ENCODE data around the gene SLC2A9.
A peak's percentile ranks its signal among the peaks of the same experiment; 100 is the strongest.

The SLC2A9 gene

DNA sequence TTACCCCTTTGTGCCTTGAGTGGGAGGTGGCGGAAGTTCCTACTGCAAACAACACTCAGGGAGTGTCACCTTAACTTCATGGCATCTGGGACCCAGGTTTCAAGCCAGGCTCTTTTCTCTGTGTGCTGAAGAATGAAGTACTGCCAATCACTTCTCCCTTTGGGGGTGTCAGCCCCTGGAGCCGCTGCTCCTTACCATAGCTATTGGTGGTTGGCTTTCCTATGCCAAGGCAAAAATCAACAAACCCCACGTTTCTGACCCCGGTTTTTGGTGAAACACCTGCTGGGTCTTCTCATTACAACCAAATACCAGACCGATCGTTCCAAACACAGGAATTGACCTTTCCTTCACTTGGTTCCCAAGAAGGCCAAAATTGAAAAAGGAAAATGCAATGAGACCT is 19.7 kb upstream of the SLC2A9 start:
- DNase-seq = no peak

DNA sequence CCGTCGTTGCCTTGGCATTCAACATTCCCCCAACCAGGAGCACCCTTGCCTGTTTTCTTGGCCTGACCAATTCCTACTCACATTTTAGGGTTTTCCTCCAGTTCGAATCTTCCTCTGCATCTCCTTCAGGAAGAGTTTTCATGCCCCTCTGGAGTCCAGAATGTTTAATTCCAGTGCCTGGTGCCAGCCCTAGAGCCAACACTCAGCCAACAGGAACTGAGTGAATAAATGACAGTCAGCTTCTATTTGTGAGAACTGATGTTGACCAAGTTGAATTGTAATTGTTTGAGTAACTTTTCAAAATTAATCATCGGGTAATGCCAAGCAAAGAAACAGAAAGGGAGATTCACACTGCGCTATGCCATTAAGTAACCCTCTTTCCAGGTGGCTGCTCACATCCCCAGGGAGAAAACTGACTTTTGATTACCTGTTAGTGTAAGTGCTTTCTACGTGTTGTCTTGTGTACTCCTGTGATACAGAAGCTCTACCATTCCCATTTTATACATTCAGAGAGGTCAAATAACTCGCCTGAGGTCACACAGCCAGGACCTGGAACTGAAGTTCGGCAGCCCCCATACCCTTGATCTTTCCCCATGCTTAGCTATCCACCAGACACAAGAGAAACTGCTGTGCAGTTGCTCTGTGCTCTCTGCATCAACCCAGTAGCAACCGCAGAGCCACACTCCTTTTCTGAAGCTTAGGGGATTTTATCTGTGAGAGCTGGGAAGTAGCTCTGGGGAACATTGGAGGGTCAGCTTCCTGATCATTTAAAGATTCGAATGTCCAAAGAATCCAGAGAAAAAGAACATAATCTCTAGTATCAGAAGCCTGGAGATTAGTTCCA is 19.0 kb upstream of the SLC2A9 start:
- no peak for DNase-seq

DNA sequence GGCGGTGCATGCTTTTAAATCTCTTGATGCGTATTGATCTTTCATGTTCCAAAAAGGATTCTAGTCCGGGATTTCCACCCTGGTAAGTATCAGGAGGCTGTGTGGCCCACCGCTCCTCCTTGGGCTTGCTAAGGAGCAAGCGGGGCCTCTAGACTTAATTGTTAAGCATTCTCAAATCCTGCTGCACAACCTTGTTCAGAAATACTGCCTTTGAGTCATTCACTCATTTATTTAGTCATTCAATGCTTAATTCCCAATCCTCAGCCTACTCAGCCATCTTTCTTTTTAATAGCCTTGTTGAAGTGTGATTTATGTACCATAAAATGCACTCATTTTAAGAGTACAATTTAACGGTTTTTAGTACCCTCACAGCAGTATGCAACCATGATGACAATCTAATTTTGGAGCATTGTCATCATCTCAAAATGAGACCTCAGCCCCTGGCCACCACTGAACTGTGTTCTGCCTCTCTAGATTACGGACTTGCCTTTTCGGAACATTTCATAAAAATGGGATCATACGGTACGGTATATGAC is 15.6 kb upstream of the SLC2A9 start:
- no peak for DNase-seq

DNA sequence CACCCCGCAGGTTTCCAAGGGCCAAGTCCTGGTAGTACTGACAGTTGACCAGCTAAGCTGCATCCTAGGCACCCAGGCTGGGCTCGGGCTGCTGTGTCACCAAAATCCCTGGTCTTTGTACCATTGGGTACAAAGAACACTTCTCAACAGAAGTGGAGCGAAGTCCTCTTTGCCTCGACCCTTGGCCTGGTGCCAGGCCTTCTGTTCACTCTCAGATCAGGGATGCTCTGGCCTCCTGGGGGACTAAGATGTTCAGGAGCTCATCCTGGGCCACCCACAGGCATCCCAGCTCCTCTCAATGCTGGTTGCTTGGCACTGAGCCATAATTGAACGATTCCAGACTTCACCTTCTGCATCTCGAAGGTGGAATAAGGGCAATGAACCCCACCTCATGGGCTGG is 13.8 kb upstream of the SLC2A9 start:
- no peak for DNase-seq

DNA sequence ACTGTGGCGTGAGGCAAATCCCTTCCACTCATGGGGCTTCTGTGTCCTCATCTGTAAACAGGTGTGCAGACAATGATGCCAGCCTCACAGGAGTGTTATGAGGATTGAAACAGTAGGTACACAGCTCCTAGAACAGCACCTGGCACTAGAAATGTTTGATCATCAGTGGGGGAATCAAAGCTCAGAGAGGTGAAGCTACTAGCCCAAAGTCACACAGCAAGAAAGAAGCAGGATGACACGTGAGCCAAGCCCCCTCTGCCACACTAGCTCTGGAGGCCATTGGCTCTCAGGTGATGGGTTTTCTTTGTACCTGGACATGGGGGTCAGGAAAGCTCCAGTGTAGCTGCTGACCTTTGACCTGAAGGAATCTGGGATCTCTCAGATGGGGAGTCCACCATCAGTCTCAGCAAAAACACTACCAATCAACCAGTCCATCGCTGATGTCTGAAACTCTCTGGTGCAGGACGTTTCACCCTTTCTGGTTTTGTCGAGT is 13.4 kb upstream of the SLC2A9 start:
- DNase-seq = no peak

DNA sequence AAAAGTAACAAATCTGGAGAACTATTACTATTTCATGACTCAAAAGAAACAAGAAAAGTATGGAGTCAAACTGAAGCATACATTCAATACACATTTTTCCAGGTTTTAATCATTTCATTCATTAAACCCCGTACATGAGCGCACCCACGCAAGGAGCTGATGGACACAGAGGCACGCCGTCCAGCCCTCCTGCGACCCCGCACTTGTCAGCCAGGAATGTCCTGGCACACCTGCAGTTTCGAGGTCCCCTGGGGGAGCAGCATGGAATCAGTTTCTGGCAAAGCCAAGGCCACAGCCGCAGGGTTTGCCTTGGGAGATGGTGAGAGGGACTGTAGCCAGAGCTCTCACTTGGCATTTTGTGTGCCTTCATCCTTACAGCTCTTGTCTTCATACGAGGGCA is 12.8 kb upstream of the SLC2A9 start:
- DNase-seq = no peak

DNA sequence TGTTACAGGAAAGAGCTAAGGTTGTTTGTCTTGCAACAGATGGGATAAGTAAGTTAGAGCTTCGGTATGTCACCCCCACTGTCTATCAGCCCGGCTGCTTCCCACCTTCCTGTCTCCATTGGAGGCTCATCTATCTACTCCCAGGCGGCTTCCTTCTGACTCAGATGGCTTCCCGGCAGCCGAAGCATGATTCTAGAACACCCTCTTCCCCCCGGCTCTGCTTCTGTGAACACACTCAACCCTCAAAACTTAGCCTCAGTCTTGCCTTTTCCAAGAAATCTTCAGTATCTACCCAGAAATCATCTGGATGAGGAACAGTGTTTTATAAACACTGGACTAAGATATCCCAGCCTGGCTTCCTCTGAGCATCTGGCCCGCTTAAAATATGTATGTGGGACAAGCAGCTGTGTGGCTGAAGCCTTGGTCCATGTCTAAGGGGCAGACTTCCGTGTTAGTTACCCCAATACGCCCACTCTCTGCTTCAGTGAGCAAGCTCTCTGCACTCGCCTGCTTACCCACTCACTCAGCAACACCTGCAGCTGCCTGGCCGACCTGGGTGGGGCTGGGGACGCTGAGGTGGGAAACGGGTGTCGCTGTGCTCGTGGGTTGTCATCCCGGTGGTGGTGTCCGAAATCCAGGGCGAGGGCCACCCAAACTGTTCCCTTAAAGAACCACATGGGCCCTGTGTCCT is 12.0 kb upstream of the SLC2A9 start:
- DNase-seq = peak; percentile 43 to 59

DNA sequence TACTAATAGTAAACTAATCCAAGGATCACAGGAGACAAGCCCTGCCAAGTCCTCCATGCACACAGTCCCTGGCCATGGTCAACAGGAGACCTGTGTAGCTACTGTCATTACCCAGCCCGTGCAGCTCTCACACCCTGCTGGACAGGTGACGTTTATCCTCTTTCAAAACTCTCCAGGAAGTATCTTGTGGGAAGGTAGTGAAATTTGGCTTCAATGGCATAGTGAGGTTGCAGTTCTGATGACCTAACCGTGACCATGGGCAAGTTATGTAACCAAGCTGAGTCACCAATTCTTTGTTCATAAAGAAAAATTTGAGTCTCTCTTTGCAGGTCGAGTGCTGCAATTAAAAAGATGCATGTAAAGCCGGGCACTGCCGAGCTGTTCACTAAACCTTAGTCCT is 11.3 kb upstream of the SLC2A9 start:
- DNase-seq = peak; percentile 84

DNA sequence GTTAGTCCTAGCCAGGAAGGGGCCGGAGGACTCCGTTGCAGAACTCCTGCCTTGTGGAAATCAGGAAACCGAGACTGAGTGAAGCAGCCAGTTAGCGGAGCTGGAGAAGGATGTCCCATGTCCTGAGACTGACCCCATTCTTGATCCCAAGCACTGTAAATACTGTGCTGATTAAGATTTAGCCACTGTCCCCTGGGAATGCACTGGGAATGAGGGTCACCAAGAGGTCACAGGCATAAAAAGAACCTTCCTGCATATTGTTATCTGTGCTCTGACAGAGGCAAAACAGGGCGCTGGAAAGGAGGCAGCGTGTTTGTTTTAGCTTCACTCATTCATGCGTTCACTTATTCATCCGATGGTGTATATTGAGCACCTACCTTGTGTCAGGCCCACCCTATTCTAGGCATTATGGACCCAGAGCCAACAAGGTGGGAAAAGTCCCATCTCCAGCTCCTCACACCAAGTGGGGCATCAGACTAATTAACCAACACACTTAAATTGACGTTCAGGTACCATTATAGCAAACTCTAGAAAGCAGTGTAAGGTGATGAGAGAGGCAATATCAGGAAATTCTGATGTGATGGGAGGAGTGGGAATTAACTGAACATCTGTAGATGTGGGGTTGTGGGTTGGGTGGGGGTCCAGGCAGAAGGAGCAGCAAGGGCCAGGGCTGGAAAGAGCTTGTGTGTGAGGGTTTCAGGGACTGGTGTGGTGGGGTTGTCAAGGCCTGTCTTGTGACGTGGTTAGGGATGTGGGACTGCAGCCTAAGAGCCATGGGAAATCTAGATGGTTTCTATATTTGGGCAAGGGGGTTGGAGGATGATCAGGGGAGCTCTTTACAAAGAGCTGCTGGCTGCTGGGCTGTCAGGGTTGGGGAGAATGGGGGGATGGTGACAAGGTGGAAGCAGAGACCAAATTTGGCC is 10.6 kb upstream of the SLC2A9 start:
- DNase-seq = no peak

DNA sequence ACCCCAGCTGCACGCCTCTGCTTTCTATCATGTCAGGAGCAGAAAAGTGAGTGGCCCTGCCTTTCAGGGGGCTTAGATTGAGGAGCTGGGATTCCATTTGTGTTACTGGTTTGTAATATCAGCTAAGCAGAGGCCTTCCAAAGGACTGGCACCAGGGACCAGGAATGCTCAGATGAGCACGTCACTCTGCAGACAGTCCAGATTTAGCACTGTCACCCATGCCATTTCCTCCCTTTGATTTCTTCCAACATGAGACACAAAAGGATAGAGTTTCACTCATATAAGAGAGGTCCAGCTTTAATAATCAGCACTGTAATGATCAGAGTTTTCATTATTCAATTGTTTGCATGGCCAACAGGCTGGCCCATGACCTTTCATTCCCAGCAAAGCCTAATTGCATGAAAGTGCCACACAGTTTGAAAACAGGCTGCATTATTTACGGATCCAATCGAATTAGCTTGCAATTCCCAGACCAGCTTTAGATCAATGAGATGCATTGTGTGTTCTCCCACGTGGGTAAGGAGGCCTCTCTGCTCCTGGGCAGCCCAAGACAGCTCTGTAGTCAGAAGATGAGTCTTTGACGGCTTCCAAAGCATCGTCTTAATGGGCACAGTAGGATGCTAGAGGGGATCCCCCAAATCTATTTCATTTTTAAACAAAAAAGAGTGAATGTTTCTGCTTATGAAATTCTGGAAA is 9.8 kb upstream of the SLC2A9 start:
- DNase-seq = no peak

DNA sequence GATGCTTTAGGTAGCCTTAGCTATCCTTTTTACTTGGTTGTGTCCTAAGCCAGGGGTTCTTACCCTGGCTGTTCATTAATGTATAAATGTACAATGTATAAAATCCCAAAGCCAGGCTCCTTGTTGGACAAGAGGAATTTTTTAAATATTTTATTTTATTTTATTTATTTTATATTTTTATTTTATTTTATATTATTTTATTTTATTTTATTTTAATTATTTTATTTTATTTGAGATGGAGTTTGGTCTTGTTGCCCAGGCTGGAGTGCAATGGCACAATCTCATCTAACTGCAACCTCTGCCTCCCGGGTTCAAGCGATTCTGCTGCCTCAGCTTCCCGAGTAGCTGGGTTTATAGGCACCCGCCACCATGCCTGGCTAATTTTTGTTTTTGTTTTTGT is 8.1 kb upstream of the SLC2A9 start:
- DNase-seq = no peak

DNA sequence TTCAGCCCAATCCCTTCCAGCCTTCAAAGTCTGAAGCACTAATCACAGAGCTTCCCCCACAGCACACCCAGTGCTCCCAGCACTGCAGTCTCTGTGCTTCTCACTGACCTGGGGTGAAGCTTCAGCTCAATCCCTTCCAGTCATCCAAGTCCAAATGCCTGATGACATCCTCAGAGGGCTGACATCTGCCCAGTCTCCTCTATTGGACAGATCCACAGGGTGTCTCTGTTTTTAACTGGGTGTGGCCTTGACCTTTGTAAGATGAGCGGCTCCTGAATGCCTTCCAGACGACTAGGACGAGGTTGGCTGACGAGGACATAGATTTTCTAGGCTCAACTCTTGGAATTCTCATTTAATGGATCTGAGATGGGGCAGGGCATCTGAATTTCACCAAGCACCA is 7.6 kb upstream of the SLC2A9 start:
- DNase-seq = no peak

DNA sequence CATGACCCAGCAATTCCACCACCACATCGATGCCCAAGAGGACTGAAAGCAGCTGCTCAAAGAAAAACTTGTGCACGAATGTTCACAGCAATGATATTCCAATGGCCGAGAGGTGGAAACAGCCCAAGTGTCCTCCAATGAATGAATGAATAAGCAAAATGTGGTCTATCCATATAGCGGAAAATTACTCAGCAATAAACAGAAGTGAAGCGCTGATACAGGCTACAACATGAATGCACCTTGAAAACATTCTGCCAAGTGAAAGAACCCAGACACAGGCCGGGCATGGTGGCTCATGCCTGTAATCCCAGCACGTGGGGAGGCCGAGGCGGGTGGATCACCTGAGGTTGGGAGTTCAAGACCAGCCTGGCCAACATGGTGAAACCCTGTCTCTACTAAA is 5.2 kb upstream of the SLC2A9 start:
- no peak for DNase-seq

DNA sequence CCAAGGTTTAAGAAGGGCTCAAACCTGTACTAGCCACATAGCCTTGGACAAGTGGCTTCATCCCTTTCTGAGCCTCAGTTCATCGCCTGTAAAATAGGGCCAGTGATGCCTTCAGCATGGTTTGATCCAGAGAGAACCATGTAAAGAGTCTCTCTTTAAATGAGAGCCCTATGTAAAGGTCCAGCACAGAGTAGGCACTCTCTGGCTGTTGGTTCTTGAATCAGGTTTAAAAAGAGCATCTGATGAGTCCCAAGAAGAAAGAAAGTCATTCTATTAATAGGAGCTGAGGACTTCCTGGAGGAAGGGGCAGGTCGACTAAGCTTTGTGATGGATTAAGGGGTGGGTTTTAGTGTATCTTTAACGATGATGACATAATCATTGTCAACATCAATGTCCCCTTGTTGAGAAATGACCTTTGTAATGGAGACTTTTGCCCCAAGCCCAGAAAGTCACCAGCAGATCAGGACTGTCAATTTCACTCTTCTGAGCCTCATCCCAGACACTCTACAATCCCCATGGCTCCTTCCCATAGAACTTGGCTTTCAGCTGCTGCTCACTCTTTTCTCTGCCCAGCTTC is 4.0 kb upstream of the SLC2A9 start:
- no peak for DNase-seq

DNA sequence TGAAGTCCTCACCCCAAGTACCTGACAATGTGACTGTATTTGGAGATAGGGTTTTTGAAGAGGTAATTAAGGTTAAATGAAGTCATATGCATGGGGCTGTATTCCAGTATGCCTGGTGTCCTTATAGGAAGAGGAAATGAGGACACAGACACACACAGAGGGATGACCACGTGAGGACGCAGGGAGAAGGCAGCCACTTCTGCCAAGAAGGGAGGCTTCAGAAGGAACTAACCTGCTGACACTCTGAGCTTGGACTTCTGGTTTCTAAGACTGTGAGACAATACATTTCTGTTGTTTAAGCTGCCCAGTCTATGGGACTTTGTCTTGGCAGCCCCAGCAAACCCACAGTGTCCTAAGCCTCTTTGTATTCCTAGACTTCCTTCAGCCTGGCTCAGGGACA is 3.0 kb upstream of the SLC2A9 start:
- peak; percentile 85 to 89 for DNase-seq

DNA sequence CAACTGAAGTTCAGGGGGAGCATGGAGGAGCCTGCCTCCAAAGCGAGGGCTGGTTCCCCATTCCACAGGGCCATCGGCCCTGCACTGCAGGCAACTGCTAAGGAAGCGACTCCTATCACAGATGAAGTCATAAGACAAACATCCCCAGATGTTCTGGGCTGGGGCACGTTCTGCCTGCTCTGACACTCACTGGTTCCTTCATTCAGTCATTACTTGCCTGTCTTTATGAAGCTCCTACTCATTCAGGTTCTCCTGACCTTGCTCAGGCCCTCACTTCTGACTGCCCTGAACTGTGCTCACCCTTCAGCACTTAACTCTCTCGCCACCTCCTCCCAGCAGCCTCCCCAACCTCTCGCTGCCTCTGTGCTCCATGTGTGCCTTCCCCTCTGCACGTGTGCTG is 2.5 kb upstream of the SLC2A9 start:
- DNase-seq = peak; percentile 72 to 84

DNA sequence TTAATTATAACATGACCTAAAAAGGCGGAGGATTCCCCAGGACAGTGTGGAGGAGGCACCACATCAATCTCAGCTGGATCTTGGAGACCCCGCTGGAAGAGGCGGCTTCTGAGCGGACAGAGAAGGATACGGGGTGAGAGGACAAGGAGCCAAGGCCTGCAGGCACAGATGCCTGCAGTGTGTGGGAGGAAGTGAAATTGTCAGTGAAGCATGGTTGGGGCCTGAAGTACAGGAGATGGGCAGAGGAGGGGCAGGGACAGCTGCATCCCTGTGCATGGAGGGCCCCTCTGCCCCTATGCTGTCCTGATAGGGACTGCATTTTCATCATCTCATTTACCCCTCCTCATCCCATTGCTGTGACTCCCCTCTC is 1.7 kb upstream of the SLC2A9 start:
- DNase-seq = peak; percentile 14 to 16

DNA sequence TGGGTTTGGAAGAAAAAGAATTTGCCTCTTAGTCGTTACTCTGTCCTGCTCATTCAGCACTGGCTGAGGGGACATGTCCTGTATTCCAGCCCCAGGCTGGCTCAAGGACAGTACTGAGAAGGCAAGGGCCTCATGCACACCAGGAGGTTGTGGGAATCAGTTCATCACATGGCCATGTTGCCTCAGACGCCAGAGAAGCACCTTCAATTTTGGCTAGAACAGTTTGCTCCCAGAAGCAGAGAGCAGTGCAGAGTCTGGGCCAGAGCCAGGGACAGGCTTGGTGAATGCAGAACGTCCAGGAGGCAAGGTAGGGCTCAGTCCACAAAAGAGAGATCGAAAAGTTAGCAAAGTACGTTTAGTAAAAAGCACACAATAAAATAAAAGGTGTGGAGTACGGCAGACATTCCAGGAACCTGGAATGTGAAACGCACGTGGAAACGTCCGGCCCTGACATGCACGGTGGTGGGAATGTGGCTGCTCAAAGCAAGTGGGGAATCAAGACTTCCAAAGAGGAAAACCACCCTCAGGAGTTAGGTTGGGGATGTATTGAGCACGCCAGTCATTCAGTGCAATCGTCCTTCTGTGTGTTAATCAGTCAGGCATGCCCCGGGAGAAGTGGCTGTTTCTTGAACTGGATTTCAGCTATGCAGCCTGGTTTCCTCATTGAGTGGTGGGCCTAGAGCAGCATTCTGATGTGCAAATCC is 1.2 kb upstream of the SLC2A9 start:
- DNase-seq = peak; percentile 20 to 43

DNA sequence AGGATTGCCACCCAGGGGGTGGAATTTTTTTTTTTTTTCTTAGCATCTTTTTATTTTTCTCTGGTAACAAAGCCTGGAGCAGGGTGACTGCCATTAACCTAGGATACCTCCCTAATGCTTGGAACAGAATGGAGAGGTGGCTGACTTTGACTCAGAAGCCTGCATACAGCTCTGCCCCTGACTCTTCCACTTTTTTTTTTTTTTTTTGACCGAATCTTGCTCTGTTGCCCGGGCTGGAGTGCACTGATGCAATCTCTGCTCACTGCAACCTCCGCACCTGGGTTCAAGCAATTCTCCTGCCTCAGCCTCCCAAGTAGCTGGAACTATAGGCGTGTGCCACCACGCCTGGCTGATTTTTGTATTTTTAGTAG is 341 bp upstream of the SLC2A9 start:
- DNase-seq = no peak

DNA sequence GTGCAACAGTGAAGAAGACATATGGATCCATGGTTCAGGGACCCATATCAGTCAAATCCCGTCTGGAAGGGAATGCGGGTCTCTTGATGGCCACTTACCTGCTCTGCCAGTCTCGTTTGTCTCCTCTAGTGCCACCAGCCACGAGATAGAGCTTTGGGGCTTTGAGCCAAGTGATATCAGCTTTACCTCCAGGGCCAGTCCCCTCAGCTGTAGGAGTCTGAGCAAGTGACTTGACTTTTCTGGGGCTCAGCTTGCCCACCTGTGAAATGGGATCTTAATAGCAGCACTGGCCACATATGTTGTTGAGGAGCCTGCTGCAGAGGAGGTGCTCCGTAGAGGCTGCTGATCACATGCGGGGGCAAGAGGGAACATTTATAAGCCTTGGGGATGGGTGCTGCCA is 1.2 kb downstream of the SLC2A9 start:
- no peak for DNase-seq

DNA sequence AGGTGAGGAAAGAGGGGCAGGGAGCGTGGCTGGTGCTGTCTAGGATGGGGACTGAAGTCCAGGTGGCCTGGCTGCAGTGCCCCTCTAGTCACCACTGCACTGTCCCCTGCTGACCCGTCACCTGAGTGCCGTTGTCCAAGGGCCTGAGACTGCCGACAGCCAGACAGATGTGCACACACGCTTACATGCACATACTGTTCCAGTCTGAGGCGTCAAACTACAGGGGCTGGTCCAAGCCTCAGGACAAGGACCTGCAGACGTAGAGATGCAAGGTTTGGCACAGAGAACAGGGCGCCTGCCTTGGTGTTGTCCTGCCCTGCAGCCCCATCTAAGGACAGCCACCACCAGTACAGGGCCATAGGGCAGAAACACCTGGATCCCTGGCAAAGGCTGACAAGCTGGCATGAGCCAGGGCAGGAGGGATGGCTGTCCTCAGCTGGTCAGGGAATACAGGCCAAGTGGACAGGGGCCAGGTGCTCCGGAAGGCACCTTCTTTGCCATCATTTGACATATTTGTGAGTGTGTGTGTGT is 1.7 kb downstream of the SLC2A9 start:
- no peak for DNase-seq

Data from inflammatory macrophage (primary cell).